LNCAP (cell line): ENCODE data around the gene RNF2.

ENCODE experiments used
- CTCF ChIP-seq: fragments of 450-650 bp; IDR thresholded peaks from 2 replicates; pipeline ENCODE4 v1.5.1; 2017; ENCODE audit warnings: mild to moderate bottlenecking

Gene RNF2

GRCh38 chr1:185108321-185108720, 63.0 kb downstream of the RNF2 start:
- TF ChIP-seq CTCF = no peak

- TF ChIP-seq CTCF = no peak
These were observed 64.8 kb downstream of the RNF2 start for GRCh38 chr1:185110145-185110544.

- TF ChIP-seq CTCF = no peak
These were observed 66.5 kb downstream of the RNF2 start for GRCh38 chr1:185111873-185112272.

GRCh38 chr1:185112356-185112755, 67.0 kb downstream of the RNF2 start:
- TF ChIP-seq CTCF = no peak

- no peak for TF ChIP-seq CTCF
These were observed 84.3 kb downstream of the RNF2 start for GRCh38 chr1:185129708-185130107.

- no peak for TF ChIP-seq CTCF
These were observed 87.2 kb downstream of the RNF2 start for GRCh38 chr1:185132534-185132933.

- TF ChIP-seq CTCF = no peak
These were observed 92.7 kb downstream of the RNF2 start for GRCh38 chr1:185137896-185138545.

GRCh38 chr1:185139246-185139645, 93.9 kb downstream of the RNF2 start:
- TF ChIP-seq CTCF = no peak
